ENCODE data around the gene TADA2B. TPM values are rescaled to one million over a fixed set of nuclear protein-coding genes. Genes with fewer than 3 reads are reported as not detected.

TADA2B gene
- total and polyA plus RNA-seq, 4 donors: 3.6 to 13.8 (median 12.6) TPM

- no peaks in the 10 kb centered on the region for H3K9me3 ChIP-seq (ENCODE audit: control insufficient read depth in 4 of 4, low read length in 3 of 4)
- H3K4me1 ChIP-seq (ENCODE audit: control insufficient read depth in 4 of 4, insufficient read depth in 4 of 4, low read length in 3 of 4): peaks cover 11 to 31% (median 16%) of the 10 kb centered on the region in 4 donors
- DNase-seq (ENCODE audit: low spot score): no peak
- H3K9ac ChIP-seq (ENCODE audit: low read depth in 1 of 2, low read length in 2 of 2): no peak overlapping the region
- WGBS: 87% methylated on average over 8 of the region's 8 CpGs
- no peak overlapping the region for H3K27ac ChIP-seq (ENCODE audit: low read depth in 1 of 2, low read length in 2 of 2)
- H3K4me3 ChIP-seq (ENCODE audit: low read depth in 1 of 3, low read length in 3 of 3): no peak overlapping the region
- H3K36me3 ChIP-seq (ENCODE audit: control insufficient read depth in 4 of 4, insufficient read depth in 3 of 4, low read depth in 1 of 4, low read length in 3 of 4): peaks cover 6 to 24% (median 12%) of the 10 kb centered on the region in 4 donors
- H3K27me3 ChIP-seq (ENCODE audit: control insufficient read depth in 4 of 4, insufficient read depth in 4 of 4, low read length in 3 of 4): no peaks in the 10 kb centered on the region
- TF ChIP-seq REST (IDR thresholded peaks at IDR 0.05) (no peak), RXRA (IDR thresholded peaks at IDR 0.05) (no peak), ATF3 (IDR thresholded peaks at IDR 0.05) (no peak), RAD21 (IDR thresholded peaks at IDR 0.05) (no peak), FOXA2 (IDR thresholded peaks at IDR 0.05) (no peak), JUND (IDR thresholded peaks at IDR 0.05) (no peak), TAF1 (conservative IDR thresholded peaks at IDR 0.05) (no peak), SP1 (IDR thresholded peaks at IDR 0.05) (no peak), FOXA1 (IDR thresholded peaks at IDR 0.05) (no peak), CTCF (IDR thresholded peaks at IDR 0.05; ENCODE audit: low read depth, low read length, missing input control) (no peak), GABPA (IDR thresholded peaks at IDR 0.05 in 1 of 2, conservative IDR thresholded peaks at IDR 0.05 in 1 of 2) (no peak)
- TF ChIP-seq, protein P1, sequence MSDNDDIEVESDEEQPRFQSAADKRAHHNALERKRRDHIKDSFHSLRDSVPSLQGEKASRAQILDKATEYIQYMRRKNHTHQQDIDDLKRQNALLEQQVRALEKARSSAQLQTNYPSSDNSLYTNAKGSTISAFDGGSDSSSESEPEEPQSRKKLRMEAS (IDR thresholded peaks at IDR 0.05): no peak
Observed at GRCh38 chr4:7032596-7032995, 10.6 kb upstream of the TADA2B start.

DNA sequence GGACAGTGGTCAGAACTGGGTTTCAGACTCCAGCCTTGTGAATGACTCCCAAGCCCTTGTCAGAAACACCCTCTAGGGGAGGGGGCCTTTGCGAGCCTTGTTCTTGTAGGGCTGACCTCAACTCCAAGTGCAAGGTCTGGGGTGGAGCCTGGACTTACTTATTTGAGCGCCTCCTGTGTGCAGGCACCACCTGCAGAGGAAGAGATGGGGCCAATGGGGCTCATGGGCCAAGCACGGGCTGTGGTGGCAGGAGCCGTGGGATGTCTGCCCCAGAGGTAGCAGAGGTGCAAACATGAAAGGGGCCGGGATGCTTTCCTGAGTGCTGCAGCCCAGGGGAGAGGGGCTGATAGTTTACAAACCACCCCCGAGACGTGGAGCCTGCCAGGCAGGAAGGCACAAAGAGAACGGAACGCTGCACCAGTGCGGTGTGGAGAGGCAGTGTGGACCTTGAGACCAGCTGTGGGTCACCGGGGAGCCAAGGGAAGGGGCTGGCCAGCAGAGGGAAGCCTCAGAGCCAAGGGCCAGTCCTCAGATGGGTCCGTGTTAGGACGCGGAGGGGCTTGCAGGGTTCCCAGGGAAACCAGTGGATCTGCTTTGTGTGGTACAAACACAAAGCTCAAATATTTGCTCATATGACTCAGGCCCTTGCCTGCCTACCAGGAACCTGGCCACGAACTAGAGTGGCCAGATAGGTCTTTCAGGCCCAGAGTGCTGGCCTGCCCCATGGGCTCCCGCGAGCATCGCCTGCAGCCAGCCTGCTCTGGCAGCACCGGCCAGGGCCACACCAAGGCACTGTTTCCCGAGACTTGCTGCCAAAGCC lies 8.7 kb upstream of the TADA2B start:
- peaks cover 6 to 24% (median 12%) of the 10 kb centered on the region in 4 donors for H3K36me3 ChIP-seq (ENCODE audit: control insufficient read depth in 4 of 4, insufficient read depth in 3 of 4, low read depth in 1 of 4, low read length in 3 of 4)
- no peaks in the 10 kb centered on the region for H3K9me3 ChIP-seq (ENCODE audit: control insufficient read depth in 4 of 4, low read length in 3 of 4)
- H3K27ac ChIP-seq (ENCODE audit: low read depth in 1 of 2, low read length in 2 of 2): peak overlapping the region; percentile 82 to 85
- peak; percentile 43 for DNase-seq (ENCODE audit: low spot score)
- WGBS: 37% methylated on average over 20 of the region's 20 CpGs
- no peaks in the 10 kb centered on the region for H3K27me3 ChIP-seq (ENCODE audit: control insufficient read depth in 4 of 4, insufficient read depth in 4 of 4, low read length in 3 of 4)
- peak overlapping the region in 1 of 2 donors; percentile 76 for H3K9ac ChIP-seq (ENCODE audit: low read depth in 1 of 2, low read length in 2 of 2)
- peaks cover 7 to 21% (median 12%) of the 10 kb centered on the region in 4 donors for H3K4me1 ChIP-seq (ENCODE audit: control insufficient read depth in 4 of 4, insufficient read depth in 4 of 4, low read length in 3 of 4)
- H3K4me3 ChIP-seq (ENCODE audit: low read depth in 1 of 3, low read length in 3 of 3): no peak overlapping the region
- peak; percentile 51 to 64 for TF ChIP-seq RAD21 (IDR thresholded peaks at IDR 0.05)
- no peak for TF ChIP-seq EGR1 (IDR thresholded peaks at IDR 0.05; ENCODE audit: low read depth in 2 of 2)
- TF ChIP-seq RXRA (IDR thresholded peaks at IDR 0.05): peak in 1 of 2 donors; percentile 73
- peak; percentile 36 for TF ChIP-seq YY1 (IDR thresholded peaks at IDR 0.05)
- TF ChIP-seq SP1 (IDR thresholded peaks at IDR 0.05): peak; percentile 61
- TF ChIP-seq, protein P2, sequence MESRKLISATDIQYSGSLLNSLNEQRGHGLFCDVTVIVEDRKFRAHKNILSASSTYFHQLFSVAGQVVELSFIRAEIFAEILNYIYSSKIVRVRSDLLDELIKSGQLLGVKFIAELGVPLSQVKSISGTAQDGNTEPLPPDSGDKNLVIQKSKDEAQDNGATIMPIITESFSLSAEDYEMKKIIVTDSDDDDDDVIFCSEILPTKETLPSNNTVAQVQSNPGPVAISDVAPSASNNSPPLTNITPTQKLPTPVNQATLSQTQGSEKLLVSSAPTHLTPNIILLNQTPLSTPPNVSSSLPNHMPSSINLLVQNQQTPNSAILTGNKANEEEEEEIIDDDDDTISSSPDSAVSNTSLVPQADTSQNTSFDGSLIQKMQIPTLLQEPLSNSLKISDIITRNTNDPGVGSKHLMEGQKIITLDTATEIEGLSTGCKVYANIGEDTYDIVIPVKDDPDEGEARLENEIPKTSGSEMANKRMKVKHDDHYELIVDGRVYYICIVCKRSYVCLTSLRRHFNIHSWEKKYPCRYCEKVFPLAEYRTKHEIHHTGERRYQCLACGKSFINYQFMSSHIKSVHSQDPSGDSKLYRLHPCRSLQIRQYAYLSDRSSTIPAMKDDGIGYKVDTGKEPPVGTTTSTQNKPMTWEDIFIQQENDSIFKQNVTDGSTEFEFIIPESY (IDR thresholded peaks at IDR 0.05): no peak
- TF ChIP-seq, protein P1 (IDR thresholded peaks at IDR 0.05): peak; percentile 19
- peak; percentile 45 for TF ChIP-seq REST (IDR thresholded peaks at IDR 0.05)
- peak; percentile 39 to 67 for TF ChIP-seq HNF4A (conservative IDR thresholded peaks at IDR 0.05)
- no peak for TF ChIP-seq FOXA2 (IDR thresholded peaks at IDR 0.05)
- TF ChIP-seq FOXA1 (IDR thresholded peaks at IDR 0.05): peak; percentile 13
